Measurements from ENCODE around the gene EEIG1.

Gene EEIG1

DNA sequence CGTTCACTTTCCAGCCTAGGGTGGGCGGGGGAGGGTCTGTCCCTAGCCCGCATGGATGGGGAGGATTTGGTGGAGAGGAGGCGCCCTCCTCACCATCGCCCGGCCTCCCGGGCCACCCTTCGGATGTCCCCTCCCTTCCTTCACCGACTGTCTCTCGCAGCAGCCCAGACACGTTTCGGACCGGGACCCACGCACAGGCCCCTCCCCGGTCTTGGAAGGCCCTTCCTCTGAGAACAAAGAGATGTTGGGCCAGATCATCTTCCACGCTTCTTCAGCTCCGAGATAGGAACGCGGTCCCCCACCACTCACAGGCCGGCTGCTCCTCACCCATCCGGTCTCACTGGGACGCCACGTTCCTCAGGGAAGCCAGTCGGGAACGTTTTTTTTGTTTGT lies 42.5 kb downstream of the EEIG1 start:
- TF ChIP-seq, protein P1, sequence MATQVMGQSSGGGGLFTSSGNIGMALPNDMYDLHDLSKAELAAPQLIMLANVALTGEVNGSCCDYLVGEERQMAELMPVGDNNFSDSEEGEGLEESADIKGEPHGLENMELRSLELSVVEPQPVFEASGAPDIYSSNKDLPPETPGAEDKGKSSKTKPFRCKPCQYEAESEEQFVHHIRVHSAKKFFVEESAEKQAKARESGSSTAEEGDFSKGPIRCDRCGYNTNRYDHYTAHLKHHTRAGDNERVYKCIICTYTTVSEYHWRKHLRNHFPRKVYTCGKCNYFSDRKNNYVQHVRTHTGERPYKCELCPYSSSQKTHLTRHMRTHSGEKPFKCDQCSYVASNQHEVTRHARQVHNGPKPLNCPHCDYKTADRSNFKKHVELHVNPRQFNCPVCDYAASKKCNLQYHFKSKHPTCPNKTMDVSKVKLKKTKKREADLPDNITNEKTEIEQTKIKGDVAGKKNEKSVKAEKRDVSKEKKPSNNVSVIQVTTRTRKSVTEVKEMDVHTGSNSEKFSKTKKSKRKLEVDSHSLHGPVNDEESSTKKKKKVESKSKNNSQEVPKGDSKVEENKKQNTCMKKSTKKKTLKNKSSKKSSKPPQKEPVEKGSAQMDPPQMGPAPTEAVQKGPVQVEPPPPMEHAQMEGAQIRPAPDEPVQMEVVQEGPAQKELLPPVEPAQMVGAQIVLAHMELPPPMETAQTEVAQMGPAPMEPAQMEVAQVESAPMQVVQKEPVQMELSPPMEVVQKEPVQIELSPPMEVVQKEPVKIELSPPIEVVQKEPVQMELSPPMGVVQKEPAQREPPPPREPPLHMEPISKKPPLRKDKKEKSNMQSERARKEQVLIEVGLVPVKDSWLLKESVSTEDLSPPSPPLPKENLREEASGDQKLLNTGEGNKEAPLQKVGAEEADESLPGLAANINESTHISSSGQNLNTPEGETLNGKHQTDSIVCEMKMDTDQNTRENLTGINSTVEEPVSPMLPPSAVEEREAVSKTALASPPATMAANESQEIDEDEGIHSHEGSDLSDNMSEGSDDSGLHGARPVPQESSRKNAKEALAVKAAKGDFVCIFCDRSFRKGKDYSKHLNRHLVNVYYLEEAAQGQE (IDR thresholded peaks at IDR 0.05; ENCODE audit: insufficient read depth in 1 of 2, low read depth in 2 of 2, low read length in 2 of 2), result no peak
- TF ChIP-seq FOXP2 (optimal IDR thresholded peaks at IDR 0.05; ENCODE audit: borderline replicate concordance, extremely low read depth, extremely low read length, insufficient read depth) (no peak), POLR2AphosphoS5 (IDR thresholded peaks at IDR 0.05; ENCODE audit: low read depth, low read length) (no peak), TAF1 (IDR thresholded peaks at IDR 0.05; ENCODE audit: borderline replicate concordance, insufficient read depth, low read length) (no peak), SIN3A (IDR thresholded peaks at IDR 0.05; ENCODE audit: borderline replicate concordance, insufficient read depth, low read length) (no peak)

DNA sequence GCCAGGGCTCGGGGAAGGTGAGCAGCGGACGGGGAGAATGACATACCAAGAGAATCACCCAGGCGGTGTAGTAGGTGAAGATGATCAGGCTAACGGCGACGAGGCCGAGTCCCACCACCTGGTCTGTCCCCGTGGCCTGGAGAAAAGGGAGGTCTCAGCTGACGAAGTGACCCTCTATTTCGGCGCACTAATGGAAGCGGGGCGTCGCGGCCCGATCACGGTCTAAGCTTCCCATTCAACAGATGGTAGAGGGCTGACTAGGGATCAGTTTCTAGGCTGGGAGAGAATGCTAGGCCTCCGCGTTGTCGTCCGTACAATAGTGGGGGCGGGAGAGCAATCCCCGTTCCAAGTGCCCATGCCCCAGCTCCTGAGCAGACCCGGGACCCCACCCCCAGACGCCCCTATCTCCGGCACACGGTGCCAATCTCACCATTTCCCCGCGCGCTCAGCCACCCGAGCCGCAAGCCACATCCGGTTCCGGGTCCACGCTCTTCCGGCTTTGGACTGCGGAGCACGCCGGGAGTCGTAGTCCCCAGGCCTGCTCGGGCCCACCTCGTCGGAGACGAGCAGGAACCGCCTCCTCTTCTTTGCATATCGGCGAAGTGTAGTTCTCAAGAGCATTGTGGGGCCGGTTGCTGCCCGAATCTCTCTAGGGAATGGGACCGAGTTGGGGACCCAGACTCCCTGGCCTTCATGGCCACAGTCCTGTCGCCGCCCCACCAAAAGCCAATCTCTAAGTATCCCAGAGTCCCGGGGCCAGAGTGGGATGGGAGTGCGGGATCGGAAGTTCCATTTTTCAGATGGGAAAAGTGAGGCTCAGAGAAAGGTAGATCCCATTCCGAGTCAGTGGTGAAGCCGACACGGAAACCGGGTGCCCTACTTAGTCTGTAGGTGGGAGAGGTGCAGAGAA lies 43.1 kb downstream of the EEIG1 start, which contains the start of gene DPM2:
TSS of gene DPM2 (minus strand) at position 467 of the 910 bp plus-strand sequence. CDS start at position 433, 34 bp downstream.
- TF ChIP-seq FOXP2 (optimal IDR thresholded peaks at IDR 0.05; ENCODE audit: borderline replicate concordance, extremely low read depth, extremely low read length, insufficient read depth) (no peak), POLR2AphosphoS5 (IDR thresholded peaks at IDR 0.05; ENCODE audit: low read depth, low read length) (peak; percentile 85), TAF1 (IDR thresholded peaks at IDR 0.05; ENCODE audit: borderline replicate concordance, insufficient read depth, low read length) (peak; percentile 78; the same call in 1 of the 2 replicates), SIN3A (IDR thresholded peaks at IDR 0.05; ENCODE audit: borderline replicate concordance, insufficient read depth, low read length) (peak; percentile 69; the same call in 1 of the 2 replicates)
- TF ChIP-seq, protein P1 (IDR thresholded peaks at IDR 0.05; ENCODE audit: insufficient read depth in 1 of 2, low read depth in 2 of 2, low read length in 2 of 2), result no peak

DNA sequence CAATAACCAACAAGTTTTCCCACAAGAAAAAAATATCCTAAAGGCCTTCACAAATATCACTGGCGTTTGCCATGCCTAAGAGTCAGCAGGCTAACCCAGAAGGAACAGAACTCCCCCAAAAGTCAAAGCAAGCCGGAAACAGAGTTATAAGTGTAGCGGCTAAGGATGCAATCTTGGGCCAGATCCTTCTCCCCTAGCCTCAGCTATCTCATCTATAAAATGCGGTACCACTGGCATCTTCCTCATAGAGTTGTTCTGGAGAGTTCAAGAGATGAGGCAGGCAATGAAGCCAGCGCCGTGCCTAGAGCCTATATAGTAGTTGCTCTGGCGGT lies 43.8 kb downstream of the EEIG1 start:
- no peak for TF ChIP-seq TAF1 (IDR thresholded peaks at IDR 0.05; ENCODE audit: borderline replicate concordance, insufficient read depth, low read length)
- TF ChIP-seq POLR2AphosphoS5 (IDR thresholded peaks at IDR 0.05; ENCODE audit: low read depth, low read length), result no peak
- TF ChIP-seq FOXP2 (optimal IDR thresholded peaks at IDR 0.05; ENCODE audit: borderline replicate concordance, extremely low read depth, extremely low read length, insufficient read depth), result no peak
- TF ChIP-seq, protein P1 (IDR thresholded peaks at IDR 0.05; ENCODE audit: insufficient read depth in 1 of 2, low read depth in 2 of 2, low read length in 2 of 2), result no peak
- no peak for TF ChIP-seq SIN3A (IDR thresholded peaks at IDR 0.05; ENCODE audit: borderline replicate concordance, insufficient read depth, low read length)

DNA sequence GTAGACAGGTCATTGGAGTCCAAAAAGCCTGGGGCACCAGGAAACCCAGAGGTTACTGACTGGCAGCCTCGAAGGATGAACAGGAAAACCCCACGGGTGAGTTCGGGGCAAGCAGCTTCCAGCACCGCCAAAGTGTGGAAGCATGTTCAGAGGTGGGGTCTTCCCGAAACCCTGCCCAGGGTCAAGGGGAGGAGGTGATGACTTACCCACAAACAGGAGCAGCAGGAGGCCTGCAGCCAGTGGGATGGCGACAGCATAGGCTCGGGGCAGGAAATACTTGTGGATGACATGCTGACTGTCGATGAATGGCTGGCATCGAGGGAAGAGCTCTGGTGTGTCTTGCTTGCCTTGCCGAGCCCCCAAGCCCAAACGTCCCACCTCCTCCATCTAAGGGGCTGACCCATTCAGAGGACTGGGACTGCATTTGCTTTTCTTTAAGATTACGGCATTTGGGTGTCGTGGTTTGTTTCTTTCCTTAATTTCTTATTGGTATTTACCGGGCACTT lies 44.4 kb downstream of the EEIG1 start:
- TF ChIP-seq POLR2AphosphoS5 (IDR thresholded peaks at IDR 0.05; ENCODE audit: low read depth, low read length) (no peak), TAF1 (IDR thresholded peaks at IDR 0.05; ENCODE audit: borderline replicate concordance, insufficient read depth, low read length) (no peak), SIN3A (IDR thresholded peaks at IDR 0.05; ENCODE audit: borderline replicate concordance, insufficient read depth, low read length) (no peak), FOXP2 (optimal IDR thresholded peaks at IDR 0.05; ENCODE audit: borderline replicate concordance, extremely low read depth, extremely low read length, insufficient read depth) (no peak)
- TF ChIP-seq, protein P1 (IDR thresholded peaks at IDR 0.05; ENCODE audit: insufficient read depth in 1 of 2, low read depth in 2 of 2, low read length in 2 of 2), result no peak
